ENCODE data around the gene SNX5. TPM values are rescaled to one million over a fixed set of nuclear protein-coding genes. Genes with fewer than 3 reads are reported as not detected.

Gene SNX5
- total and polyA plus RNA-seq, 10 of the 15 experiments (the other 5 are each of a cell fraction or from before 2014, with no cell fraction given), result 92.9 to 316 (median 245) TPM

DNA sequence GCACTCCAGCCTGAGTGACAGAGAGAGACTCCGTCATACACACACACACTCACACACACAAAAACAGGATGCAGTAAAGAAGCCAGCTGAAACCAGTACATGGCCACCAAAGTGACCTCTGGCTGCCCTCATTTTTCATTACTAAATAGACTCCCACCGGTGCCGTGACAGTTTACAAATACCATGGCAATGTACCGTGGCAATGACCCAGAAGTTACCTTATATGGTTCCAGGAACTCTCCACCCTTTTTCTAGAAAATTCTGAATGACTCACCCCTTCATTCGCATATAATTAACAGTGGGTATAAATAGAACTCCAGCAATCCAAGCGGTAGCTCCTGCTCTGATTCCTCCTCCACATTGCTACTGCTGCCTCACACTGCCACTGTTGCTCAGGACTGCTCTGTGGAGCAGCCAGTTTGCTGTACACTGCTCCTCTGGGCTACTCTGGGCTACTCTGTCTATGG is 57.7 kb downstream of the SNX5 start:
- Histone ChIP-seq H3K4me2 (ENCODE audit: control insufficient read depth, insufficient read depth) (no peak overlapping the region), H3K4me3 (no peak overlapping the region), H3K9ac (ENCODE audit: control insufficient read depth, insufficient read depth, low read length) (no peak overlapping the region), H3K79me2 (ENCODE audit: control insufficient read depth, insufficient read depth, low read length) (no peaks in the 10 kb centered on the region), H4K20me1 (ENCODE audit: control insufficient read depth, insufficient read depth) (no peaks in the 10 kb centered on the region), H3K4me1 (ENCODE audit: control insufficient read depth, insufficient read depth, low read length) (no peaks in the 10 kb centered on the region), H3K27ac (ENCODE audit: control insufficient read depth, insufficient read depth) (no peak overlapping the region), H3K36me3 (ENCODE audit: control insufficient read depth in 2 of 2, insufficient read depth in 2 of 2, low read length in 1 of 2) (no peaks in the 10 kb centered on the region), H3K9me3 (replicated peaks; ENCODE audit: control insufficient read depth, insufficient read depth, low read length) (no peaks in the 10 kb centered on the region), H2AFZ (ENCODE audit: control insufficient read depth, low read depth, low read length) (no peak overlapping the region), H3K27me3 (replicated peaks in 1 of 2; ENCODE audit: control insufficient read depth in 2 of 2, insufficient read depth in 2 of 2, low read length in 1 of 2) (0 out of 4 replicates have a peak, but pooled peaks cover 0 to 1% of the 10 kb centered on the region in 2 experiments)
- WGBS (ENCODE audit: insufficient coverage, insufficient replicate concordance, low lambda C conversion rate, missing lambda C conversion rate), result 40% methylated on average over 6 of the region's 6 CpGs
- intact Hi-C loops (cut with micrococcal nuclease; ENCODE audit: unreplicated experiment) (no loop called here), in situ Hi-C loops (cut with MboI) (no loop called here)
- TF ChIP-seq, protein P1, sequence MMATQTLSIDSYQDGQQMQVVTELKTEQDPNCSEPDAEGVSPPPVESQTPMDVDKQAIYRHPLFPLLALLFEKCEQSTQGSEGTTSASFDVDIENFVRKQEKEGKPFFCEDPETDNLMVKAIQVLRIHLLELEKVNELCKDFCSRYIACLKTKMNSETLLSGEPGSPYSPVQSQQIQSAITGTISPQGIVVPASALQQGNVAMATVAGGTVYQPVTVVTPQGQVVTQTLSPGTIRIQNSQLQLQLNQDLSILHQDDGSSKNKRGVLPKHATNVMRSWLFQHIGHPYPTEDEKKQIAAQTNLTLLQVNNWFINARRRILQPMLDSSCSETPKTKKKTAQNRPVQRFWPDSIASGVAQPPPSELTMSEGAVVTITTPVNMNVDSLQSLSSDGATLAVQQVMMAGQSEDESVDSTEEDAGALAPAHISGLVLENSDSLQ (IDR thresholded peaks at IDR 0.05), result peak; percentile 79
- TF ChIP-seq FOS (IDR thresholded peaks at IDR 0.05; ENCODE audit: borderline replicate concordance, extremely low read depth, insufficient read length), result no peak
- DNase-seq (ENCODE audit: low read depth, low spot score), result no peak
- ChIA-PET CTCF (interaction anchor here (0.5 kb wide), 1 partner anchor 303 kb away, joined by 3 read pairs; no protein-coding TSS in a partner anchor), POLR2A (no interaction called here), RAD21 (ENCODE audit: unreplicated experiment) (no interaction called here), SMC1A (ENCODE audit: uncharacterized antibody, unreplicated experiment) (interaction anchor here (1.1 kb wide), 1 partner anchor 13 kb away, joined by 3 read pairs; no protein-coding TSS in a partner anchor)
- no peak for FAIRE-seq
- BruUV-seq (replicated peaks), result no TSS peak
- ATAC-seq, result peak; percentile 37

DNA sequence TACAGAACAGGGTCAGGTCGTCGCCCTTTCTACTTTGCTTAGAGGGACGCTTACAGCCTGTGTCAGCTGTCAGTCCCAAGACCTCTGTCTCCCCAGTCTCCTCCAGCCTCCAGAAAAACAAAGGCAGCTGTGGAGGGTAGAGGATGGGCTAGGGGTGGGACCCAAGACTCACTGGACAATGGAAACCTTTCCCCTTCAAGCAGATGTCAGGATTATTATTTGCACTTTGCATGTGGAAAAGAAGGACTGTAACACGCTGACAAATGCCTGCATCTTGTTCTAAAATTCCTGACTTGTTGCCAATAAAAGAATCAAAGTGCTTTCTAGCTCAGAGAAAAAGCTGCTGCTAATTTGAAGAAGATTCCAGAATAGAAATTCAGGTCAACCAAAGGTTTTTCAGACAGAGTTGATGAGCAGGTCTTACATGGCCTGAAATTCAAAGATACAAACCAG is 58.7 kb downstream of the SNX5 start:
- Histone ChIP-seq H3K27ac (ENCODE audit: control insufficient read depth, insufficient read depth) (no peak overlapping the region), H4K20me1 (ENCODE audit: control insufficient read depth, insufficient read depth) (no peaks in the 10 kb centered on the region), H3K4me3 (no peak overlapping the region), H3K79me2 (ENCODE audit: control insufficient read depth, insufficient read depth, low read length) (no peaks in the 10 kb centered on the region), H3K4me2 (ENCODE audit: control insufficient read depth, insufficient read depth) (no peak overlapping the region), H3K9ac (ENCODE audit: control insufficient read depth, insufficient read depth, low read length) (no peak overlapping the region), H3K27me3 (replicated peaks in 1 of 2; ENCODE audit: control insufficient read depth in 2 of 2, insufficient read depth in 2 of 2, low read length in 1 of 2) (0 out of 4 replicates have a peak, but pooled peaks cover 0 to 1% of the 10 kb centered on the region in 2 experiments), H3K9me3 (replicated peaks; ENCODE audit: control insufficient read depth, insufficient read depth, low read length) (no peaks in the 10 kb centered on the region), H3K4me1 (ENCODE audit: control insufficient read depth, insufficient read depth, low read length) (no peaks in the 10 kb centered on the region), H3K36me3 (ENCODE audit: control insufficient read depth in 2 of 2, insufficient read depth in 2 of 2, low read length in 1 of 2) (no peaks in the 10 kb centered on the region), H2AFZ (ENCODE audit: control insufficient read depth, low read depth, low read length) (no peak overlapping the region)
- intact Hi-C loops (cut with micrococcal nuclease; ENCODE audit: unreplicated experiment), result no loop called here
- POLR2A ChIA-PET, result no interaction called here
- FAIRE-seq, result no peak
- RAD21 ChIA-PET (ENCODE audit: unreplicated experiment), result no interaction called here
- no peak for ATAC-seq
- CTCF ChIA-PET, result no interaction called here
- SMC1A ChIA-PET (ENCODE audit: uncharacterized antibody, unreplicated experiment), result interaction anchor here (1.1 kb wide), 1 partner anchor 12 kb away, joined by 3 read pairs; no protein-coding TSS in a partner anchor
- BruUV-seq (replicated peaks), result no TSS peak
- DNase-seq (ENCODE audit: low read depth, low spot score), result no peak
- in situ Hi-C loops (cut with MboI), result no loop called here
- WGBS (ENCODE audit: insufficient coverage, insufficient replicate concordance, low lambda C conversion rate, missing lambda C conversion rate), result 18% methylated on average over 4 of the region's 4 CpGs
- TF ChIP-seq CBFB (IDR thresholded peaks at IDR 0.05; ENCODE audit: low read depth), result no peak
- TF ChIP-seq CREM (IDR thresholded peaks at IDR 0.05; ENCODE audit: low read depth), result no peak
- no peak for TF ChIP-seq CREB1 (IDR thresholded peaks at IDR 0.05; ENCODE audit: low read depth)
- no peak for TF ChIP-seq NFYB (IDR thresholded peaks at IDR 0.05; ENCODE audit: insufficient read depth, low read depth, low read length)
- TF ChIP-seq SMC3 (IDR thresholded peaks at IDR 0.05; ENCODE audit: borderline replicate concordance, low read length), result no peak
- no peak for TF ChIP-seq PAX8 (IDR thresholded peaks at IDR 0.05)
- TF ChIP-seq, protein P2, sequence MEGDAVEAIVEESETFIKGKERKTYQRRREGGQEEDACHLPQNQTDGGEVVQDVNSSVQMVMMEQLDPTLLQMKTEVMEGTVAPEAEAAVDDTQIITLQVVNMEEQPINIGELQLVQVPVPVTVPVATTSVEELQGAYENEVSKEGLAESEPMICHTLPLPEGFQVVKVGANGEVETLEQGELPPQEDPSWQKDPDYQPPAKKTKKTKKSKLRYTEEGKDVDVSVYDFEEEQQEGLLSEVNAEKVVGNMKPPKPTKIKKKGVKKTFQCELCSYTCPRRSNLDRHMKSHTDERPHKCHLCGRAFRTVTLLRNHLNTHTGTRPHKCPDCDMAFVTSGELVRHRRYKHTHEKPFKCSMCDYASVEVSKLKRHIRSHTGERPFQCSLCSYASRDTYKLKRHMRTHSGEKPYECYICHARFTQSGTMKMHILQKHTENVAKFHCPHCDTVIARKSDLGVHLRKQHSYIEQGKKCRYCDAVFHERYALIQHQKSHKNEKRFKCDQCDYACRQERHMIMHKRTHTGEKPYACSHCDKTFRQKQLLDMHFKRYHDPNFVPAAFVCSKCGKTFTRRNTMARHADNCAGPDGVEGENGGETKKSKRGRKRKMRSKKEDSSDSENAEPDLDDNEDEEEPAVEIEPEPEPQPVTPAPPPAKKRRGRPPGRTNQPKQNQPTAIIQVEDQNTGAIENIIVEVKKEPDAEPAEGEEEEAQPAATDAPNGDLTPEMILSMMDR (IDR thresholded peaks at IDR 0.05 in 2 of 3, conservative IDR thresholded peaks at IDR 0.05 in 1 of 3; ENCODE audit: control insufficient read depth in 2 of 3, extremely low read depth in 1 of 3, insufficient read depth in 1 of 3, low read depth in 3 of 3, low read length in 3 of 3), result no peak
- no peak for TF ChIP-seq CBX5 (IDR thresholded peaks at IDR 0.05; ENCODE audit: low read depth)
- no peak for TF ChIP-seq EZH2 (IDR thresholded peaks at IDR 0.05; ENCODE audit: borderline replicate concordance, control insufficient read depth, low read depth, low read length)
- TF ChIP-seq EED (IDR thresholded peaks at IDR 0.05; ENCODE audit: low read depth), result no peak
- TF ChIP-seq WRNIP1 (IDR thresholded peaks at IDR 0.05; ENCODE audit: borderline replicate concordance, low read depth, low read length), result no peak
- TF ChIP-seq RAD21 (IDR thresholded peaks at IDR 0.05; ENCODE audit: insufficient read depth, low read depth, low read length), result no peak
- TF ChIP-seq FOS (IDR thresholded peaks at IDR 0.05; ENCODE audit: borderline replicate concordance, extremely low read depth, insufficient read length), result no peak
- no peak for TF ChIP-seq ZNF622 (IDR thresholded peaks at IDR 0.05)
- no peak for TF ChIP-seq YY1 (IDR thresholded peaks at IDR 0.05; ENCODE audit: low read depth, low read length)
